Measurements from ENCODE around the gene BCL2L1.
A peak's percentile ranks its signal among the peaks of the same experiment; 100 is the strongest.
"Not testable (repeated sequence)": the region's sequence is repeated elsewhere in the genome, so short reads cannot be mapped to it uniquely, and the experiment has no call there.

Gene BCL2L1

DNA sequence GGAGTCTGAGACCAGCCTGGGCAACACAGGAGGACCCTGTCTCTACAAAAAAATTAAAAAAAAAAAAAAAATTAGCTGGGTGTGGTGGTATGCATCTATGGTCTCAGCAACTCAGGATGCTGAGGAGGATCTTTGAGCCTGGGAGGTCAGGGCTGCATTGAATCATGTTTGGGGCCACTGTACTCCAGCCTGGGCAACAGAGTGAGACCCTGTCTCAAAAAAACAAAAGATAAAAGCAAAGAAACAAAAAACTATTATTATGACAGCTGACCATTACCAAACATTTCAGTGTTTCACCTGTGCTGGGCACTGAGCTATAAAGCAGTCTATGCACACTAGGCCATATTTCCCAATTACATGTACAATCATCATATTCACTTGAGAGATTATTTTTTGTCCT is 49.2 kb downstream of the BCL2L1 start:
- no peak for TF ChIP-seq POU2F2 (IDR thresholded peaks at IDR 0.05; ENCODE audit: low read depth, low read length)
- no peak for TF ChIP-seq SPI1 (IDR thresholded peaks at IDR 0.05; ENCODE audit: low read depth, low read length)
- TF ChIP-seq PAX5 (IDR thresholded peaks at IDR 0.05; ENCODE audit: insufficient read depth, low read length, severe bottlenecking), result no peak
- no peak for TF ChIP-seq POLR2AphosphoS5 (IDR thresholded peaks at IDR 0.05; ENCODE audit: low read depth, low read length)
- TF ChIP-seq TAF1 (IDR thresholded peaks at IDR 0.05; ENCODE audit: low read depth, low read length), result no peak
- TF ChIP-seq POLR2A (IDR thresholded peaks at IDR 0.05; ENCODE audit: low read depth, low read length), result no peak
- DNase-seq (ENCODE audit: insufficient read length, low spot score) (no peak), FAIRE-seq (no peak)

DNA sequence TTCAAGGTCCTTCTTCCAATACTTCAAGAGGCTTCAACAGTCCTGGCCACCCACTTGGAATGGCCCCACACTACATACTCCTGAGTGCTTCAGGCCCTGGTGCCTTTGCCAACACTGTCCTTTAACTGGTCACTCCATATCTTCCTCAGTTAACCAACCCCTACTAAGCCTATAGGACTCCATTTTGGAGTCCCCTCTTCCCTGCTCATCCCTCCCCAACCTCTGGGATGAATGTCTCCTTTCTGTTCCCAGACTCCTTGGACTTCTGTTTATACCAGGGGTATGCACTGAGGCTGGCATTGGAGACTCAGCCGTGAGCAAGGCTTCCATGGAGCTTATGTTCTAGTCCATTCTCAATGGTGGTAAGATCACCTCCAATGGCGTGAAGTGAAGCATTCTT is 51.3 kb downstream of the BCL2L1 start:
- no peak for TF ChIP-seq POU2F2 (IDR thresholded peaks at IDR 0.05; ENCODE audit: low read depth, low read length)
- no peak for TF ChIP-seq TAF1 (IDR thresholded peaks at IDR 0.05; ENCODE audit: low read depth, low read length)
- TF ChIP-seq POLR2AphosphoS5 (IDR thresholded peaks at IDR 0.05; ENCODE audit: low read depth, low read length), result no peak
- no peak for TF ChIP-seq POLR2A (IDR thresholded peaks at IDR 0.05; ENCODE audit: low read depth, low read length)
- TF ChIP-seq PAX5 (IDR thresholded peaks at IDR 0.05; ENCODE audit: insufficient read depth, low read length, severe bottlenecking), result no peak
- TF ChIP-seq SPI1 (IDR thresholded peaks at IDR 0.05; ENCODE audit: low read depth, low read length), result no peak
- FAIRE-seq (no peak), DNase-seq (ENCODE audit: insufficient read length, low spot score) (no peak)

- TF ChIP-seq POU2F2 (IDR thresholded peaks at IDR 0.05; ENCODE audit: low read depth, low read length) (no peak), POLR2A (IDR thresholded peaks at IDR 0.05; ENCODE audit: low read depth, low read length) (no peak), TAF1 (IDR thresholded peaks at IDR 0.05; ENCODE audit: low read depth, low read length) (no peak), POLR2AphosphoS5 (IDR thresholded peaks at IDR 0.05; ENCODE audit: low read depth, low read length) (no peak), SPI1 (IDR thresholded peaks at IDR 0.05; ENCODE audit: low read depth, low read length) (no peak), PAX5 (IDR thresholded peaks at IDR 0.05; ENCODE audit: insufficient read depth, low read length, severe bottlenecking) (no peak)
Observed at GRCh38 chr20:31670371-31671228, 52.1 kb downstream of the BCL2L1 start.

DNA sequence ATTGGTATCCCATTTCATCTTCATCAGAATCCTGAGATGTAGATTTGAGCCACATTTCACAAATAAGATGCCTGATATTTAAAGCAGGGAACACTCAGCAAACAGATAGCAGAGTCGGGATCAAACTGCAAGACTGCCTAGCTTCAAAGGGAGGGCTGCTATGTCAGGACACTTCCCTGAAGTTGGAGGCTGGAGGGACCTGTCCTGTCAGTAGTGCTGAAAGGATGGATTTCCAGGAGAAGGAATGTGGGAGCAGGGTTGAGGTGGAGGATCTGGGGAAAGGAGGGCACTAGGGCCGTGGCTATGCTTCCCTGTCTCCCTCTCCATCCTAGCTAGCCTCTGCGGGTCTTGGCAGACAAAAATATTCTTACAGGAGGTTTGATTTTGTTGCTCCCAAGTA is 52.8 kb downstream of the BCL2L1 start:
- TF ChIP-seq POU2F2 (IDR thresholded peaks at IDR 0.05; ENCODE audit: low read depth, low read length), result no peak
- no peak for FAIRE-seq

More at GRCh38 chr20:31670371-31671228, 52.1 kb downstream of the BCL2L1 start:
- FAIRE-seq (no peak), DNase-seq (ENCODE audit: insufficient read length, low spot score) (no peak)

DNA sequence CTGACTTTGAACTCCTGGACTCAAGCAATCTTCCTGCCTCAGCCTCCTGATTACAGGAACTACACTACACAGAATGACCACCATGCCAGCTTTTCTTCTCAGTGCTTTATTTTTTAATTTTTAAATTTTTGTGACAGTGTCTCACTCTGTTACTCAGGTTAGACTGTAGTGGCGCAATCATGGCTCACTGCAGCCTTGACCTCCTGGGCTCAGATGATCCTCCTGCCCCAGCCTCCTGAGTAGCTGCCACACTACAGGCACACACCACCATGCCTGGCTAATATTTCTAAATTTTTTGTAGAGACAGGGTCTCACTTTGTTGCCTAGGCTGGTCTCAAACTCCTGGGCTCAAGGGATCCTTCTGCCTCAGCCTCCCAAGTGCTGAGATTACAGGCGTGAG is 53.7 kb downstream of the BCL2L1 start:
- DNase-seq (ENCODE audit: insufficient read length, low spot score); FAIRE-seq: not testable (repeated sequence)

More for the DNA sequence above, 52.8 kb downstream of the BCL2L1 start:
- no peak for DNase-seq (ENCODE audit: insufficient read length, low spot score)

DNA sequence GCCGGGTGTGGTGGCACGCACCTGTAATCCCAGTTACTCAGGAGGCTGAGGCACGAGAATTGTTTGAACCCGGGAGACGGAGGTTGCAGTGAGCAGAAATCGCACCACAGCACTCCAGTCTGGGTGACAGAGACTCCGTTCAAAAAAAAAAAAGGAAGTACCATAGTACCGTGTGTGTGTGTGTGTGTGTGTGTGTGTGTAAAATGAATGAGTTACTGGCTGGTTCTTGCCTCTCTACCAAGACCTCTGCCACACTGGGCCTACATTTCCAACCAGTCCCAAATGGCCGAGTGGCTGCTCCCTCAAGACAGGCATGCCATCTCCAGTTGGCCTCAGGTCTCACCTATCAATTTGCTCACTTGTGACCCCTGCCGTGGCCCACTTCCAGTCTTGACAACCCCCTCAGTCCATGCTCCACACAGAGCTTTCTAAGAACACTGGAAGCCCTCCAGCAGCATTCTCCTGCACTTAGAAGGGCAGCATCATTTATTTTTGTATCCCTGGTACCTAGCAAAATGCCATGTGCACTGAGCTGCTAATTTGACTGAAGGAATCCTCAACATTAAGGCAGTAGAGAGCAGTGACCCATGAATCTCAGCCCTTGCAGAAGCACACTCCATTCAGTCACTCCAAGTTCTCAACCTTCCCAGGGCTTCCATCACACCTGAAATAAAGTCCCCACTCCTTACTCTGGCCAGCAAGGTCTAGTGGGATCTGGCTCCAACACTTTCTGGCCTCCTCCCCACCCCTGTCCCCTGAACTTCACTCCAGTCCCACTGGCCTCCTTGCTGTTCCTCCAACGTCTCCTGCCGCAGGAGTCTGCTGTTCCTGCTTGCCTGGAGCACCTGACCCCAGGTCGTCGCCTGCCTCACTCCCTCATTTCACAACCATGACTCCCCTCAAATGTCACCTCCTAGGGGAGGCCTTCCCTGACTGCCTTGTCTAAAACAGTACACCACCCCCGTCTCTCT is 55.1 kb downstream of the BCL2L1 start:
- FAIRE-seq (no peak), DNase-seq (ENCODE audit: insufficient read length, low spot score) (no peak)
- TF ChIP-seq SPI1 (IDR thresholded peaks at IDR 0.05; ENCODE audit: low read depth, low read length), result peak; percentile 34; the same call in 1 of the 2 replicates
- no peak for TF ChIP-seq POLR2AphosphoS5 (IDR thresholded peaks at IDR 0.05; ENCODE audit: low read depth, low read length)

GRCh38 chr20:31666258-31667042 is 56.2 kb downstream of the BCL2L1 start:
- no peak for DNase-seq (ENCODE audit: insufficient read length, low spot score)
- TF ChIP-seq SPI1 (IDR thresholded peaks at IDR 0.05; ENCODE audit: low read depth, low read length) (no peak), POLR2AphosphoS5 (IDR thresholded peaks at IDR 0.05; ENCODE audit: low read depth, low read length) (no peak), TAF1 (IDR thresholded peaks at IDR 0.05; ENCODE audit: low read depth, low read length) (no peak), POLR2A (IDR thresholded peaks at IDR 0.05; ENCODE audit: low read depth, low read length) (no peak), PAX5 (IDR thresholded peaks at IDR 0.05; ENCODE audit: insufficient read depth, low read length, severe bottlenecking) (no peak), POU2F2 (IDR thresholded peaks at IDR 0.05; ENCODE audit: low read depth, low read length) (no peak)
- no peak for FAIRE-seq

DNA sequence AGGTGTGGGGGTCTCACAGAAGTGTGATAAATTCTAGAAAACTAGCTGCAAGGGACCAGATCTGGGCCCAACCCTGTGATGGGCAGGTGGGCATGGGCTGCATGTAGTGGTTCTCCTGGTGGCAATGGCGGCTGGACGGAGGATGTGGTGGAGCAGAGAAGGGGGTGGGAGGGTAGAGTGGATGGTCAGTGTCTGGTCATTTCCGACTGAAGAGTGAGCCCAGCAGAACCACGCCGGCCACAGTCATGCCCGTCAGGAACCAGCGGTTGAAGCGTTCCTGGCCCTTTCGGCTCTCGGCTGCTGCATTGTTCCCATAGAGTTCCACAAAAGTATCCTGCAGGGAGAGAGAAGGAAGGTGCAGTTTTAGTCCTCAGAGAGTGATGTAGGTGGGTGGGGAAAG is 56.9 kb downstream of the BCL2L1 start:
- no peak for TF ChIP-seq POLR2AphosphoS5 (IDR thresholded peaks at IDR 0.05; ENCODE audit: low read depth, low read length)
- TF ChIP-seq PAX5 (IDR thresholded peaks at IDR 0.05; ENCODE audit: insufficient read depth, low read length, severe bottlenecking), result no peak
- TF ChIP-seq POU2F2 (IDR thresholded peaks at IDR 0.05; ENCODE audit: low read depth, low read length), result no peak
- TF ChIP-seq POLR2A (IDR thresholded peaks at IDR 0.05; ENCODE audit: low read depth, low read length), result no peak
- no peak for FAIRE-seq
- DNase-seq (ENCODE audit: insufficient read length, low spot score), result no peak

DNA sequence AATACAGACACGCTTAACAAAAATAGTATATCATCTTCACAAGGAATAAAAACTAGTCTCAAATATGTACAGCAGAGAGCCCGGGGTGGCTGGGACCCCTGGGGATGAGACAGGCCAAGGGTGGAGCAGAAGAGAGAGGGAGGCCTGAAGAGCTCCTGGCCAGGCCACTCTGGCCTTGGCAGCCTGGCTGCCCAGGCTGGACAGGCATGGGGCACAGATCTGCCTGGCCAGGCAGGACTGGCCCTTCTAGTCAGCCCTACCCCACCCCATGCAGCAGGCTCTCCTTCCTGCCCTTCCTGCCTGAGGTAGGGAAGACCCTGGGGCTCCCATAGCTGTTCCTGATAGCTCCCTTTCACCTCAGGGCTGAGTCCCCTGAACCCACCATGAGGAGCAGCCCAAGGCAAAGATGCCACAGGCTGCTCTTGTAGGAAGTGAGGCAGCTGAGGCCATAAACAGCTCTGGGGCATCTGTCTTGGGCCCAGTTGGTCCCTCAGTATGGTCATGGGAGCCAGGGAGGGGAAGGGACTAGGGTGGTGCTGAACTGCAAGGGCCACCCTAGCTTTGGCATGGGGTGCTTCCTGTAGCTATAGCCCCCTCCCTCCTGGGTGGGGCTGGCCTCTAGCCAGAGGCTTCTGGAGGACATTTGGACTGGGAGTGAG is 57.8 kb downstream of the BCL2L1 start:
- DNase-seq (ENCODE audit: insufficient read length, low spot score) (no peak), FAIRE-seq (no peak)
- TF ChIP-seq TAF1 (IDR thresholded peaks at IDR 0.05; ENCODE audit: low read depth, low read length), result no peak
- no peak for TF ChIP-seq POLR2AphosphoS5 (IDR thresholded peaks at IDR 0.05; ENCODE audit: low read depth, low read length)
- no peak for TF ChIP-seq PAX5 (IDR thresholded peaks at IDR 0.05; ENCODE audit: insufficient read depth, low read length, severe bottlenecking)

Measured in GM12891 (cell line).